GM19023 (cell line): ENCODE measurements around the gene CCDC57.

Experiments
- ATAC-seq: cut with Tn5 transposase; IDR thresholded peaks from one replicate; pipeline ENCODE4 v1.9.1; 2021; ENCODE audit warnings: mild to moderate bottlenecking, moderate library complexity; ENCODE audit not compliant: unreplicated experiment

Gene CCDC57

DNA sequence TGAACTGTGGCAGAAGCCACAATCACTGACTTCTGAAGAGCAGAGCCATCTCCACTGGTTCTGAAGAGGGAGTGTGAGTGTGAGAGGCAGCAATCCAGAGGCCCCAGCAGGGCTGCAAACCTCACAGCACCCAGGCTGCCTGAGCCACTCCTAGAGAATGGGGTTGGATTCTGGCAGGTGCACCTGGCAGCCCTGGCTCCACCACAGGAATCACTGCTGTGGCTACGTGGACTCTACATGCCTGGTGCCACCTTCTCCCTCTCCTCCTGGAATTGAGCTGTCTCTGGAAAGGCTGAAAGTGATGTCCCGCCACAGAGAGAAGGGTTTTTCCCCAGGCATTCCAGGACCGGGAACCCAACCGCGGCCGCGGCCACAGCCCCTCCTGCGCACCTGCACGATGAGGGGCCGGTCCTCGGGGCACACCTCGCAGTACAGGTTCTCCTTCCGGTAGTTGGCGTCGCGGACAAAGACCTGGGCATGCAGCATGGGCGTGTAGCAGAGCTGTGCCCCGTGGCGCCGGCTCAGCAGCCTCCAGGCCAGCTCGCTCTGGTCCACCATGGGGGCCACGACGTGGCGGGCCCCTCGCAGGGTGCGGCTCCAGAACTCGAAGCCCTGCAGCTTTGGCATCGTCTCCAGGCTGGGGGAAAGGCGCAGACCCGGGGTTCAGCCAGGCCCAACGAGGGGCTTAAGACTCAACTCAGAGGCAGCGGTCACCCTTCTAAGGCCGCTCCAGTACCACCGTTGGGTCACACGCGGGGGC lies 148.0 kb downstream of the CCDC57 start:
- no peak for ATAC-seq

DNA sequence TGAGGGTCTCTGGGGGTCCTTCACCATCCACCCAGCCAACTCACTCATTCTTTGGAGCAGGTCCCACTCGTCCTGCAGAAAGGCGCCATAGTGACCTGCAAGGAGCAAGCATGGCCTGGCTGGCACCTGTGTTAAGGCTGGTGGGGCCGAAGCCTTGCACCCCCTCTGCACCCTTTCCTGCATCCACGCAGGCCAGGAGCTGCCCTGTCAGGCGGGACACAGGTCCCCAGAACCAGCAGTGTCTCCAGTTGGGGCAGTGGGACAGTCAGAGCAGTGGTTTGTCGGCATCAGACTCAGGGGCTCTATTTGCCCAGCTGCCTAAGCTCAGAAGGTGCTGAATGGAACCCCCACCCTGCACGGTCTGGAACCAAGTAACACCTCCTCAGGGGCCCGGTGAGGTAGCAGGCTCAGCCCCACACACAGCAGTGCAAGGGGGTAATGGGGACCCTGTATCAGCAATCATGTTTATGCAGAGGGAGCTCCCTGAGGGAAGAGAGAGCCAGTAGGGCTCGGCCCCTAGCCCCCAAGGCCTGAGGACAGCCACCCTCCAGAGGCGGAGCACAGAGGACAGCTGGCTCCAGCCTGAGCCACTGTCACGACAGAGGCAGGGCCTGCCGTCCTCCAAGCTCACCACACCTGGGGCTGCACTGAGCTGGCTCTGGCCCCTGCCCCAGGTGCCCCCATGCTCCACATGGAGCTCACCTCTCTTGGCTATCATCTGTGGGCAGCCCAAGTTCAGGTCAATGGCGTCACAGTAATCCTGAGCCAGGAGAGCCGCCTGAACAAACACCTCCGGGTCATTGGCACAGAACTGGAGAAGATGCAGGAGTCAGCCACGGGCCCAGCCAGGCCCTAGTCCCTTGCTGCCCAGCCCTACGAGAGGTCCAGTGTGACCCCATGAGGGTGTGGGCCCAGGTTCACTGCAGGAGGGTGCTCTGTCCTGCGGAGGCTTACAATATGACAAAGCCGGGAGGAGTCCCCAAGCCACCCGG lies 148.9 kb downstream of the CCDC57 start:
- ATAC-seq: no peak

DNA sequence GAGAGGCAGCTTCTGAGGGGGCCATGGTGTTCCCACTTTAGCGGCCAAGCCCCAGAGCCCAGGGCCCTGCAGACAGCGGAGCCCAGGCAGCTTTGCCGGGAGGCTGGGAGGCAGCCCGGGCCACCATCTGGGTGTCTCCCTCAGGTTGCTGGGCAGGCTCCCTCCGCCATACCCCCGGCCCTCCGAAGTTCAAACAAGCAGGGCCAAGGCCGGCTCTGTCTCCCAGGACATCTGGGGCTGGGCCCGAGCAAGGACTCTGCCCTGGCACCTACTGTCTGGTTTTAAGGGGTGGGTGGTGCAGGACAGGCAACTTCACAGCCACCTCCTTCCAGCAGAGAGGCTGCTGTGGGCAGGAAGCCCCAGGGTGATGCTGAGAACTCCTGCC lies 149.7 kb downstream of the CCDC57 start:
- no peak for ATAC-seq

DNA sequence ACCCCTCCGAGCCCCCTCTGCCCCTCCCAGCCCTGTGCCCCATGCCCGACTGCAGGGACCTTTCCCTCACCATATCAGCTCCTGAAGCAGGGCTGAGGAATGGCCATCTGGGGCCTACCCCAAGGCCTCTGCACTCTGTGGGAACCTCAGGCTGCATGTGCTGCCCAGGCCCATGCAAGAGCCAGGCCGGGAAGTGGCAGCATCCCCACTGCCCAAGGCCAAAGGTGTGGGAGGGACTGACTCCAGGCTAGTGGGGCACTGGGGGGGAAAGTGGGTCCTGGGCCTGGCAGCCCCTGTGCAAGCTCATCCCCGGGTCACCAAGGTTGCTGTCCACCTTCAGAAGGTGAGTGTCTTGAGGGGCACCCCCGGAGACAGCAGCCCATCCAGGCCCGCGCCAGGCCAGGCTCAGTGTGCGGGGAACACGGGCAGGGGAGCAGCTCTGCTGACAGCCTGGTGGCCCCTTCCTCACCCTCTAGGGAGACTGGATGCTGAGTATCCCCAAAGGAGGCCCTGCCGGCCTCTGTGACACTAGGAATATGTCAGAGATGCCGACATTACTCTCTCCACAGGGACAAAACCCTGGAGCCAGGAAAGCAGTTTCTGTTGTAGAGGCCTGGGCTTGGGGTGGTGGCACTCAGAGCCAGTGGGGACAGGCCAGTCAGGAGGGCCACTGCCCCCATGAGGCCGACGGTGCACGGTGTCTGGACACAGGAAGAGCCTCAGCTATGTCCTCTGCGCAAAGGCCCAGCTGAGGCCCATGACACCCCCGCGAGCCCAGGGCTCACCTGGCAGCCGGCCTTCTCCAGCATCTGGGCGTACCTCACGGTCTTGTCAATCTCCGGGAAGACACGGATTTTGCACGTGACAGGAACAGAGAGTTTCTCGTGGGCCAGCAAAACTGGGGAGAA lies 150.3 kb downstream of the CCDC57 start:
- no peak for ATAC-seq

DNA sequence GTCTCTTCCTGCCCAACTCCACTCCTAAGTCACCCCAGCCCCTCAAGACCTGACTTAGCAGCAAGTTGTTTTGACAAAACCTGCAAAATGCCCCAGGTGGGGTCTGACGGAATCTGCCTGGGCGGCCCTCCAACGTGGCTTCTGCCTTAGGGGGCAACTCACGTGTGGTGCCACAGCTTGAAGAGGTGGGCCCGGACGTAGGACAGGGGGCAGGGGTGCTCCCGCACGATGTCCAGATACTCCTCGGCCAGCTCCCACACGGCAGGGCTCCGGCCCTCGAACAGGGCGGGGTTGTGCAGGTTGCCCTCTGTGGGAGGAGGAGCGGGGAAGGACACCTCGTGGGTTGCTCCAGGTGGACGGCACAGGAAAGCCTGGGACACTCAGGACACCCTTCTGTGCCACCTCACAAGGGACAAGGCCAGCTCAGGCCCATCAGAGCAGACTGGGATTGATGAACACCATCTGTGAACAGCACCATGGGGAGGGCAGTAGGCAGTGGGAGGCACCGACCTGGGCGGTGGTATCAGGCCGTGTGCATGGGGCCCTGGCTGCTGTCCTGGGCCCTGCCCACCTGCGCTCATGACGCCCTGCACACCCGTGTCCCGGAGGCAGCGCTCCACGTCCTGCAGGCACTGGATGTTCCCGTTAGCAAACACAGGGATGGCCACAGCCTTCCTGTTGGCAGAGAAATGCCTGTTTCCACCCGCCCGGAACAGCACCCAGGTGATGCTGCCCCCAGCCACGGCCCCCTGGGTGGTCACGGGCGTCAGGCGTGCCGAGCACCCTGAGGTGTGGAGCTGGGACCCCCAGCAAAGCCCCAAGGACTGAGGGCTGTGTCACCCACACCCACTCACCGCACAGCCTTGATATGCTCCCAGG lies 151.4 kb downstream of the CCDC57 start:
- ATAC-seq: no peak

DNA sequence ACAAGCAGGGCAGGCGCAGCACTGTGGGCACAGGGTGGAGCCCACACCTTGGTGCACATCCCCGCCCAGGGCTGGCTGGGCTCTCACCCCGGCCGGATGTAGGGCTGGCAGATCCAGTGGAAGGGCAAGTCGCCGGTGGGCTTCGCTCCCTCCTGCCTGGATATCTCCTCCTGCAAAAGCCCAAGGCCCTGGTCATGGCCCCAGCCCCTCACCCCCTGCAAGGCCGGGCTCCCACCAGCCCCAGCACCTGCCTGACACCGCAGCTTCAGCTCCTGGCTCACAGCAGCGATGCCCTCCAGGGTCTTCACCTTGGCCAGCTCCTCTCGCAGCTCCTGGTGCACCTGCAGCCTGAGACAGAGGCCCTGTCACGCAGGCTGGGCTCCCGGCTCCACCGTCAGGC lies 152.0 kb downstream of the CCDC57 start:
- ATAC-seq: no peak

DNA sequence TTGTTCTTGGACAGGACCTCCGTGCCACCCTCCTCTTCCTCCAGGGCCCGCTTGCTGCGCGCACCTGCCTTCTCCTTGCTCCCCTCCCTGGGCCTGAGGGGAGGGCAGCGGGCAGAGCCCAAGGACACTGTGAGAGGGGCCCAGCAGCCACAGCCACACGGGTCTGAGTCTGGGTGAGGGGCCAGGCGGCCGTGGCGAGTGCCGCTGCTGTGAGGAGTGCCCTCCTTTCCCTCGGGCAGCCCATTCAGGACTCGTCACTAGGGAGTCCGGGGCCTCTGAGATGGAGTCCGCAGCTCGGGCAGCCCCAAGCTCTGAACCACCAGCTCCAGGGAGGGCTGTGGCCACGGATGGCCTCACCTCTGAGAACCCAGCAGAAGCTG lies 152.7 kb downstream of the CCDC57 start:
- ATAC-seq: no peak

DNA sequence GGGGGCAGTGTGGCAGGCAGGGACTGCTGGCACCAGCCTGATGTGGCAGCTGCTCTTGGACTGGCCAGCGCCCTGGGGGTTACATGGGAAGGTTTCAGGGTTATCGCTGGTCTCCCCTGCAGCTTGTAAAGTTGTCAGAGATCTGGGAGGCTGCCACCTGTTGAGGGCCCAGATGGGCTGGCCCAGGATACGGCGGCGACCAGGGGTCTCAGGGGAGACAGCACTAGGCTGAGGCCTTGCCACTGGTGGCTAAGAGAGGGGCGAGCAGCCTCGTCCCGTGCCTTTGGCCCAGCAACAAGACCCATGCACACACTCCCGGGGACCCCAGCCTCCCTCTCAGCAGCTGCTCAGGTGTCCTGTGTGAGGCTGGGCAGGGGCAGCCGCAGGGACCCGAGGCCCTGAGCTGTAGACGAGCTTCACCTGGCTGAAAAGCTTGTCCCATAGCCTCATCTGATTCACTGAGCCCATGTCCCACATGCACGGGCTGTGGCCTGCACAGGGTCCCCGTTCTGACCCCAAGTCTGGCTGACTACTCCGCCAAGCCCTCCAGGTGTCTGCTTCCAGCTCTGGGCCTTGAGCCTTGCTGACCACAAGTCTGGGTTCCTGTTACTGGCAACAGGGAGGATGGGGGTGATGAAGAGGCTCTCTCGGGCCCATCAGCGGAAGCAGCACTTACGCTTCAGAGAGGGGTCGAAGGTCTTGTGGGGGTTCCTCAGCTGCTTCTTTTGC lies 153.2 kb downstream of the CCDC57 start:
- ATAC-seq: no peak

DNA sequence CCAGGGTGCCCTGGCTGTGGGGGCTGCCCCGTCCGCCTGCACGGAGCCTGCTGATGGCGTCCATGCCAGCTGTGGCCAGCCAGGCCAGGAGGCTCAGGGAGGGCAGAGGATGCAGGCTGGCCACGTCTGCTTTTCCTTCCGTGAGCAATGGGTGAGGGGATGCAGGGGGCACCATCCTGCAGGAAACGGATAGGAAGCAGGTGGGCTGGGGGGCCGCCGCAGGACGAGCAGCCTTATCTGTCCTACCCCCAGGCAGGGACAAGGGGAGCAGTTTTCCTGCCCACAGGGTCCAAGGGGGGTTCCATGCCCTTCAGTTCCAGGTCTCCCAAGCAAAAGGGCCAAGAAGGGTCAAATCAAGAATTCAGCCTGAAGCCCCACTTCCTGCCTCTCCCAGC lies 153.8 kb downstream of the CCDC57 start:
- no peak for ATAC-seq

DNA sequence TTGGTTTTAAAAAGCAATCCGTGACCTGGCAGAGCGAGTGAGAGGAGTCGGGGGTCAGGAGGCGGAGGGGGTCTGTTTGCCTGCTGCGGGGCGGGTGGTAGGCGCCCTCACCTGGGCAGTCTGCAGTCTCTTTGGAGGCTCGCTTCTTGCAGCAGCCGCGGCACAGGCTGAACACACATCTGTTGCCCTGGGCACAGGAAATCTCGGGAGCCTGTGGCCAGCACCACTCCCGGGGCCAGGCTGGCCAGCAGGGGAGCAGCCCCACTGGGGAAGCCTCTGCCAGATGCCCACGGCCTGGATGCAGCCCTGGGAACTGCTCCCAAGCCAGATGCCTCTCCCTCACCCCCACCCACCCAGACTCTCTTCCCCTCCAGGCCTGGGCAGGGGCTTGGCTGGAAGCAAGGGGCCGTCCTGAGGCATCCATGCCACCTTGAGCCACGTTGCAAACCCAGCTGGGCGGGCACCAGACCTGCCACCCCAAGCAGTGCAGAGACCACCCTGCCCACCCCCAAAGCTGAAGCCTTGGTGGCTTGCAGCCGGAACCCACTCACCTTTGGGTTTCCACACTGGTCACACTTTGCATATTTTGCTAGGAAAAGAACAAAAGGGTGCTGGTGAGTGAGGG lies 154.3 kb downstream of the CCDC57 start:
- ATAC-seq: no peak

DNA sequence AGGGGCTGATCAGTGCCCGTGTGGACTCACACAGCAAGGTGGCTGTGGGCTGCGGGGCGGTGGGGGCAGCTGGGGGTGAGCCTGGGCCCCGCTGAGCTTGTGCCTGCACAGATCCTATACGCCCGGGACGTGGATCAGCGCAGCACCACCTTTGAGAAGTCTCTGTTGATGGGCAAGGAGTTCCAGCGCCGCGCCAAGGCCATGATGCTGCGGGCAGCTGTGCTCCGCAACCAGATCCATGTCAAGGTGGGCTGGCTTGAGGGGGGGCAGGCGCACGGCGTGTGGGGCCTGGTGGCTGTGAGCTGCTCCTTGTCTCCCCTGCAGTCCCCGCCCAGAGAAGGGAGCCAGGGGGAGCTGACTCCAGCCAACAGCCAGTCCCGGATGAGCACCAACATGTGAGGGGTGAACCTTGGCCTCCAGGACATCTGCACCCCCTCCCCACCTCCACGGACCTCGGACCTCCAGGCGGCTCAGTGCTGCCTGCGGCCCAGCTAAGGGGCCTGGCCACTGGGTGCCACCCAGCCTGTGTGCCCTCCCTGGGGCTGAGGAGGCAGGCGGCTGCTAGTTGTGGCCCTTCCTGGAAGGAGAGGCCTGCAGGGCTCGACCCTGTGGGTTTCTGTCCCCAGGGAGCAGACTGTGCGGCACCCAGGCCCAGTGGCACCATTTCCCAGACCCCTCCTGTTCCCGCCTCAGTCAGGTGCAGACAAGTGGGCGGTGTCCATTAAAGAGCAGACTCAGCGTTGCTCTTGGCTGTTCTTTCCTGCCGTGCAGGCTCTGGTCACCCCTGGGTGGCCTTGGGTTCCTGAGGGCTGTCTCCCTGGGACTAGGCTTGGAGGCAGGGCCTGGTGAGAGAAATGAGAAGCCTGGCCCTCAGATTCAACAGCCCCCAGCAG lies 155.7 kb downstream of the CCDC57 start:
- no peak for ATAC-seq

DNA sequence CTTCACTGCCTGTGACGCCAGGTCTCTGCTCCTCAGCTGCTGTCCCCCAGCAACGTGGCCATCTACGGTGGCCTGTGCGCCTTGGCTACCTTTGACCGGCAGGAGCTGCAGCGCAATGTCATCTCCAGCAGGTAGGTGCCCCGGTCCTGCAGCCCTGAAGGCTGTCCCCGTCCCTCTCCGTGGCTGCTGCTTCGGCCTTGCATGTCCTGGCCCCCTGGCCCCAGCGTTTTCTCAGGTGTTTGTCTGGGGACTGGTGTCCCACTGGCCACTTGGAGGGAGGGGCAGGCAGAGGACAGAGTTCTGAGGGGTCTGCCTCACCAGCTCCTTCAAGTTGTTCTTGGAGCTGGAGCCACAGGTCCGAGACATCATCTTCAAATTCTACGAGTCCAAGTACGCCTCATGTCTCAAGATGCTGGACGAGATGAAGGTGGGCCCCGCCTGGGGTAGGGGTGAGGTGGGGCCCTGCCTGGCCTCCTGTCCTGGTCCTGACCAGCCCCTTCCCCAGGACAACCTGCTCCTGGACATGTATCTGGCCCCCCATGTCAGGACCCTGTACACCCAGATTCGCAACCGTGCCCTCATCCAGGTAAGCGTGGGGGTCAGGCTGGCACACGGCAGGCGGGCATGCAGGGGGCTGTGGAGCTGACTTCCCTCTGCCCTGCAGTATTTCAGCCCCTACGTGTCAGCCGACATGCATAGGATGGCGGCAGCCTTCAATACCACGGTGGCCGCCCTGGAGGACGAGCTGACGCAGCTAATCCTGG lies 156.5 kb downstream of the CCDC57 start:
- no peak for ATAC-seq

DNA sequence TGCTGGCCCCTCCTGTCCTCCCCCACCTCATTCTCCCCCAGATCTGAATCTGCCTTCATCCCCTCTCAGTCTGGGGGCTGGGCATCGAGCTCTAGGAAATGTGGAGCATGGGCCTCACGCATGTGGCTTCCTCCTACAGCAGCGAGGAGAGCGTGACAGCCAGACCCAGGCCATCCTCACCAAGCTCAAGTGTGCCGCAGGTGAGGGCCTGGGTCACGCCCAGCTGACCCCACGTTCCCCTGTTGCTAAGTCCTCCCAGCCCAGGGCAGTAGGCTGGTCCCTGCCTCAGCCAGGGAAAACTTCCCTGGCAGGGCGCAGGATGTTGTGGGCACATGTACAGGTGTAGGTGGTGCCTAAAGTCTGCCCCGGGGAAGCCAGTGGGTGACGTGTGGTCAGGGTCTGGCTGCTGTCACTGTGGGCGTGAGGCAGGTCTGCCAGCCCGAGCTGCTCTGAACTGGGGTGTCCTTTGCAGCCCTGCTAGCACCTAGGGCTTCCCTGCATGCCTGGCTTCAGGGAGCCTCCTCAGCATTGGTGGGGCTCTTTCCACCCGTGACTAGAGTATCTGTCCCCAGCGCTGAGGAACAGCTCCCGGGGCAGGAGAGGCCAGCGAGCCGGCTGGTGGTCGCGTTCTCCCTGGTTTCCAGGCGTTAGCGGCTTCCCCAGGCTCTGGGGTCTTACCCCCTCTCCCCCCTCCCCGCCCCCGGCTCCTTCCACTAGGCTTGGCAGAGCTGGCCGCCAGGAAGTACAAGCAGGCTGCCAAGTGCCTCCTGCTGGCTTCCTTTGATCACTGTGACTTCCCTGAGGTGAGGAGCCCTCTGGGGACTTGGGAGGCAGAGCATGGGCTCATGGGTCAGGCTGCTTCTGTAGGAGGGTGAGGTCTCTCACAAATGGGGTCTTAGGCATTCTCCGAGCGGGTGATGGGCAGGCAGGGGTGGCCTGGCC lies 157.3 kb downstream of the CCDC57 start:
- ATAC-seq: no peak

DNA sequence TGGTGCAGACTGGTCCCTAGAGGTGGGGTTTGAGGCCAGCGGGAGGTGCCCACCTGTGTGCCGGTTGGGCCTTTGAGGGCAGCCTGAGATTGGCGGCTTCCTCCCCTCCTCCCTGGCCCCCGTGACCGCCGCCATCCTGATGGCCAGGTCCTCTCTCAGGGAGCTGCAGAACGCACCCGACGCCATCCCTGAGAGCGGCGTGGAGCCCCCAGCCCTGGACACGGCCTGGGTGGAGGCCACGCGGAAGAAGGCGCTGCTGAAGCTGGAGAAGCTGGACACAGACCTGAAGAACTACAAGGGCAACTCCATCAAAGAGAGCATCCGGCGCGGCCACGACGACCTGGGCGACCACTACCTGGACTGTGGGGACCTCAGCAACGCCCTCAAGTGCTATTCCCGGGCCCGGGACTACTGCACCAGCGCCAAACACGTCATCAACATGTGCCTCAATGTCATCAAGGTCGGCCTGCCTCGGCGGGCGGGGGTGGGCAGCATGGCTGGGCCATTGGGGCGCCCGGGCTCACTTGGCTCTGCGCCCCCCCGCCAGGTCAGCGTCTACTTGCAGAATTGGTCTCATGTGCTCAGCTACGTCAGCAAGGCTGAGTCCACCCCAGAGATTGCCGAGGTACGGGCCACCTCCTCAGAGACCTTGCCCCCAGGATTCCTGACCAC lies 158.2 kb downstream of the CCDC57 start:
- ATAC-seq: no peak

DNA sequence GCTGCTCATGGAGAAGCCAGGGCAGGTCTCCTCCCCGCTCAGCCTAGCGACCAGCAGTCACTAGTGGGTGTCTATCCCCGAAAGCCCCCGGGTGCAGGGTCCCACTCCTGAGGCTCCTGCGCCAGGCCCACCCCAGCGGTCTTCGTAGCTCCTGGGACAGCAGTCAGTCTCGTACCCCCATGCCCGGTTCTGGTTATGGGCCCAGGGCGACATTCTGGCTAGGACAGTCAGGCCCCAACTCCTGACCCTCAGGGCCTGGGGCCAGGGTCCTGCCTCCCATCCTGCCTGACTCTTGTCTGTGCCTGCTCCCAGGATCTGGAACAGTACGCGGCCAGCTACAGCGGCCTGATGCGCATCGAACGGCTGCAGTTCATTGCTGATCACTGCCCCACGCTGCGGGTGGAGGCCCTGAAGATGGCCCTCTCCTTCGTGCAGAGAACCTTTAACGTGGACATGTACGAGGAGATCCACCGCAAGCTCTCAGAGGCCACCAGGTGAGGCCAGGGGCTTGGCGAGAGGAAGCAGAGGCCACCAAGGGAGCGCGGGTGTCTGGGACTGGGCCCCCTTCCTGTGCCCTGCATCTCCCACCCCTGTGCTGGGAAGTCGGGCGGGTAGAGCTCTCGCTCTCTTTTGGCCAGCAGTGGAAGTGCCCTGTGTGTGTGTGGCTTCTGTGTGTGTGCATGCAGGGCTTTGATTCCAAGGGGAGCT lies 158.9 kb downstream of the CCDC57 start:
- ATAC-seq: no peak
